MCF 10A (cell line): ENCODE measurements around the gene DHX58. TPM values are rescaled to one million over a fixed set of nuclear protein-coding genes. Genes with fewer than 3 reads are reported as not detected.
A peak's percentile ranks its signal among the peaks of the same experiment; 100 is the strongest.

ENCODE experiments used
- Bru-seq: library from RNA; stranded (reverse); fragments of 400-500 nt; gene quantifications from one replicate; lab custom pipeline; 2021; lab: Mats Ljungman, UMichigan
- BruChase-seq, 2 experiments: library from RNA; stranded (reverse); fragments of 400-500 nt; gene quantifications; one replicate each; lab custom pipeline; 2021; lab: Mats Ljungman, UMichigan
- BruUV-seq: library from RNA; stranded (reverse); fragments of 400-500 nt; replicated peaks from 2 replicates; lab custom pipeline; 2021; lab: Mats Ljungman, UMichigan
- CTCF ChIA-PET: fragments of 300-600 bp; sonication (Branson Sonifier 250); formaldehyde crosslinking; extraction: SDS; loops from one replicate; lab custom pipeline; 2021; ENCODE audit warnings: antibody characterized with exemption, inconsistent platforms; lab: Yijun Ruan, JAX
- POLR2A ChIA-PET: fragments of 300-600, 350-650 bp; sonication (Branson Sonifier 250); formaldehyde crosslinking; extraction: SDS; loops from one replicate; lab custom pipeline; 2020; ENCODE audit warnings: antibody characterized with exemption, inconsistent platforms; lab: Yijun Ruan, JAX
- DNase-seq: peaks from one replicate; pipeline ENCODE4 v3.0.0-alpha.2; 2018; ENCODE audit not compliant: unreplicated experiment
- H3K27ac Mint-ChIP-seq: one replicate; pipeline ENCODE4 v1.8.0; 2022; ENCODE audit warnings: mild to moderate bottlenecking, low read depth, mixed read lengths; ENCODE audit not compliant: unreplicated experiment
- H3K27me3 Mint-ChIP-seq: one replicate; pipeline ENCODE4 v1.8.0; 2022; ENCODE audit warnings: mixed read lengths; ENCODE audit not compliant: insufficient read depth, unreplicated experiment
- H3K36me3 Mint-ChIP-seq: one replicate; pipeline ENCODE4 v1.8.0; 2022; ENCODE audit warnings: mild to moderate bottlenecking, moderate library complexity, mixed read lengths; ENCODE audit not compliant: insufficient read depth, unreplicated experiment
- H3K4me1 Mint-ChIP-seq: one replicate; pipeline ENCODE4 v1.8.0; 2022; ENCODE audit warnings: mixed read lengths; ENCODE audit not compliant: insufficient read depth, unreplicated experiment
- H3K4me3 Mint-ChIP-seq: one replicate; pipeline ENCODE4 v1.8.0; 2022; ENCODE audit warnings: mild to moderate bottlenecking, moderate library complexity, mixed read lengths; ENCODE audit not compliant: unreplicated experiment
- H3K9me3 Mint-ChIP-seq: one replicate; pipeline ENCODE4 v1.8.0; 2022; ENCODE audit warnings: mixed read lengths; ENCODE audit not compliant: unreplicated experiment
- intact Hi-C: fragments of 100-400 bp; cut with micrococcal nuclease; formaldehyde crosslinking; loops from 2 replicates; pipeline ENCODE4 v1.14.1; 2022
- long read RNA-seq: library from polyadenylated mRNA; stranded (forward); transcript quantifications from one replicate; pipeline ENCODE4 v2.0.0, GENCODE V29; 2022
- total RNA-seq: library from RNA; stranded (reverse); gene quantifications from 2 replicates; pipeline ENCODE4 v1.2.3, GENCODE V29; 2022
- TF ChIP-seq, protein P1 (sequence below): fragments of 200-600 bp; IDR thresholded peaks from one replicate; pipeline ENCODE4 v1.8.0; 2022; ENCODE audit warnings: antibody characterized with exemption, mild to moderate bottlenecking; ENCODE audit not compliant: unreplicated experiment

The DHX58 gene
- total RNA-seq (2.8 and 4.2 TPM in 2 replicates), Bru-seq, nascent RNA (percentile 29 among the genes with signal in this experiment), BruChase-seq, experiment 1, labeled RNA remaining after a 6-hour chase (percentile 38 among the genes with signal in this experiment), BruChase-seq, experiment 2, labeled RNA remaining after a 2-hour chase (percentile 35 among the genes with signal in this experiment)
- long read RNA-seq, partial matches to known transcripts: 1 of 2 reads
- long read RNA-seq, other reads (novel, unspliced or antisense): 1 of 2 reads

DNA sequence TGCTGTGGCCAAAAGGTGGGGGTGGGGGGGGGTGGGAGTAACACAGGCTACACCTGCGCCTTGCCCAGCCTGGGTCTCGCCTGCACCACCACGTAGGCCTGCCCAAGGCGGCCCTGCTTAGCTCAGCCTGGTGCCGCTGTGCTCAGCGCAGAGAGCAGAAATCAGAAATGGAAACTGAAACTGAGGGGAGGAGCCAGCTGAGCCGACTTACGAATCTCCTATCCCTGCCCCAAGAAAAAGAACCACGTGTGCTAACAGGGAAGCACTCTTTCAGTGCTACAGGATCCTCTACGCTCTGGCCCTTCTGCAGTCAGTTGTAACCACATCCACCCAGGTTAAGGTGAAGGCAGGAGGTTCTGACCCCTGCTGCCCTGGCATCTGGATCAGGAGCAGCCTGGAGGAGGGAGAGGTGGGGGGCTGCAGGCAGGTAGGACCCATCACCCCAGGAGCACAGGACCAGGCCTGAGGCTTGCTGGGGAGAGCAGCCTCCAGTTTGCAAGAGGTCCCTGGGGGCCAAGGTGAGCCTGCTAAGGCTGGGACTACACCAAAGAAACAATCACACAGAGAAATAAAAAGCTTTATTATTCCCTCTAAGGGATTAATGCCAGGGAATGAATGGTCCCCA is at the start of gene DHX58:
Gene DHX58, minus strand, starts transcription at position 163 of the 625 bp plus-strand sequence. CDS start 822 bp downstream, outside the sequence.
- Mint-ChIP-seq H3K4me1 (no peaks in the 10 kb centered on the region), H3K27ac (peak within 1 kb of the TSS; percentile 35), H3K4me3 (peak within 1 kb of the TSS; percentile 67), H3K9me3 (no peaks in the 10 kb centered on the region), H3K27me3 (no peaks in the 10 kb centered on the region), H3K36me3 (peaks cover 26% of the 10 kb centered on the region)
- ChIA-PET CTCF (interaction anchor here (0.6 to 8.2 kb wide), 6 partner anchors 36 to 414 kb away, joined by 3 to 37 read pairs (median 4); partner anchors contain the start of genes CAVIN1 and DNAJC7), POLR2A (interaction anchor here (0.5 to 3.0 kb wide), 10 partner anchors 9 to 1993 kb away, joined by 3 to 17 read pairs (median 4); partner anchors contain the start of genes CNP and DNAJC7)
- intact Hi-C loops: no loop called here
- peak; percentile 64 for DNase-seq
- BruUV-seq: no TSS peak
- TF ChIP-seq, protein P1, sequence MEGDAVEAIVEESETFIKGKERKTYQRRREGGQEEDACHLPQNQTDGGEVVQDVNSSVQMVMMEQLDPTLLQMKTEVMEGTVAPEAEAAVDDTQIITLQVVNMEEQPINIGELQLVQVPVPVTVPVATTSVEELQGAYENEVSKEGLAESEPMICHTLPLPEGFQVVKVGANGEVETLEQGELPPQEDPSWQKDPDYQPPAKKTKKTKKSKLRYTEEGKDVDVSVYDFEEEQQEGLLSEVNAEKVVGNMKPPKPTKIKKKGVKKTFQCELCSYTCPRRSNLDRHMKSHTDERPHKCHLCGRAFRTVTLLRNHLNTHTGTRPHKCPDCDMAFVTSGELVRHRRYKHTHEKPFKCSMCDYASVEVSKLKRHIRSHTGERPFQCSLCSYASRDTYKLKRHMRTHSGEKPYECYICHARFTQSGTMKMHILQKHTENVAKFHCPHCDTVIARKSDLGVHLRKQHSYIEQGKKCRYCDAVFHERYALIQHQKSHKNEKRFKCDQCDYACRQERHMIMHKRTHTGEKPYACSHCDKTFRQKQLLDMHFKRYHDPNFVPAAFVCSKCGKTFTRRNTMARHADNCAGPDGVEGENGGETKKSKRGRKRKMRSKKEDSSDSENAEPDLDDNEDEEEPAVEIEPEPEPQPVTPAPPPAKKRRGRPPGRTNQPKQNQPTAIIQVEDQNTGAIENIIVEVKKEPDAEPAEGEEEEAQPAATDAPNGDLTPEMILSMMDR: no peak

DNA sequence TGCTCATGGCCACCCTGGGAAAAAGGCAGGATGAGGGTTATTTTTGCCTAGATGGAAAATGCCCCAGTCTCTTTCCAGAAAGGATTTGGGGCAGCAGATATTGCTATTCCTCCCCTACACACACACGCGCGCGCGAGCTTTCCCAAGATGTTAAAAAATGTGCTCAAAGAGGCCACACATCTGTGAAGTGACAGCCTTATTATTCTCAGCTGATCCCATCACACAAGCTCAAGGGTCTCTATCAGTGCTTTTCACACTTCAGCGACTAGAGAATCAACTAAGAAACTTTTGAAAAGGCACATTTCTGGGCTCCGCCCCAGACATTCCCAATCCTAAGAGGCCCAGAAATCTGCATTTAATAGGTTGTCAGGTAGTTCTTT is 48.0 kb upstream of the DHX58 start:
- ChIA-PET POLR2A (no interaction called here), CTCF (interaction anchor here (1.0 kb wide), 1 partner anchor 119 kb away, joined by 6 read pairs; no protein-coding TSS in a partner anchor)
- H3K4me1 Mint-ChIP-seq: peaks cover 6% of the 10 kb centered on the region
- intact Hi-C loops: no loop called here
- H3K36me3 Mint-ChIP-seq: no peaks in the 10 kb centered on the region
- H3K9me3 Mint-ChIP-seq: no peaks in the 10 kb centered on the region
- no TSS peak for BruUV-seq
- no peak overlapping the region for H3K27ac Mint-ChIP-seq
- no peak overlapping the region for H3K4me3 Mint-ChIP-seq
- H3K27me3 Mint-ChIP-seq: no peaks in the 10 kb centered on the region
- DNase-seq: no peak
- TF ChIP-seq, protein P1: no peak

DNA sequence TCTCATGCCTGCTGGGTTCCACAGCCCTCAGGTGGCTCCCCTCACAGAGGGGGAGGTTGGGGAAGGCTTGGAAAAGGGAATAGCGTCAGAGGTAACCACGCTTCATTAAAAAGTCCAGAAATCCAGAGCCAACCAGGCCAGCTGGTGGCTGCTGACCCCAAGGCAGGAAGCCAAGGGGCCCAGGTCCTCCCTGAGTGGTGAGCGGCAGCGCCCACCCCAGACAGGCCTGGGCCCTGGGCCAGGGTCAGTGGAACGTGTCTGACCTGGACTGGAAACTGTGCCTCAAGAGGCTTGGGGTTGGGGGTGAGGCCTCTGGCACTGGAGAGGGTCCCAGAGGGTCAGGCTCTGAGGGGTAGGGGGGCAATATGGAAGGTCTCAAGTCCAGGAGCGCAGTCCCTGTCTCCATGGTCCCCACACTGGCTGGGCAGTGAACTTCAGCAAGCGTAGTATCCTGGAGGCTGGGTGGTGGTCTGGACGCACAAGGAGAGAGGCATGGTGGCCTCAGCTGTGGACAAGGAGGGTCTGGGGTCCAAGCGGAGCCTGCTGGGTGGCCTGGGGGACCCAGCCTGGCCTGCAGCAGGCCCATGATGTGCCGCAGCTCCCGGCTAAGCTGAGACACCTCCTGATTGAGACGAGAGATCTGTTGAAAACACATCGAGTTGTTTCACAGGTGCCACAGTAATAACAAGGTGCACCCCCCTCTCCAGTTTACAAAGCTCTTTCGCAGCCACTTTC is 47.4 kb upstream of the DHX58 start:
- no peak overlapping the region for H3K4me3 Mint-ChIP-seq
- intact Hi-C loops: no loop called here
- ChIA-PET POLR2A (no interaction called here), CTCF (interaction anchor here (1.0 kb wide), 1 partner anchor 119 kb away, joined by 6 read pairs; no protein-coding TSS in a partner anchor)
- peaks cover 6% of the 10 kb centered on the region for H3K4me1 Mint-ChIP-seq
- BruUV-seq: no TSS peak
- H3K36me3 Mint-ChIP-seq: no peaks in the 10 kb centered on the region
- no peak overlapping the region for H3K27ac Mint-ChIP-seq
- no peak for DNase-seq
- TF ChIP-seq, protein P1: no peak
- H3K9me3 Mint-ChIP-seq: no peaks in the 10 kb centered on the region
- H3K27me3 Mint-ChIP-seq: no peaks in the 10 kb centered on the region
